Lung (tissue), 12 donors: Measurements from ENCODE around the gene AGAP1. TPM values are rescaled to one million over a fixed set of nuclear protein-coding genes. Genes with fewer than 3 reads are reported as not detected.

Experiments used
- ATAC-seq: fragments of 200-7000 bp; cut with Tn5 transposase; one replicate; pipeline ENCODE4 v1.9.1; 2020; ENCODE audit warnings: moderate number of reproducible peaks; ENCODE audit not compliant: insufficient read depth, low FRiP score
- DNase-seq, 3 donors: peaks; one replicate each; pipeline ENCODE4 v3.0.0-alpha.2; 2013 to 2017
- H3K27ac ChIP-seq, 2 donors: one replicate each; pipeline ENCODE4 v1.5.1; 2013; ENCODE audit warnings: mild to moderate bottlenecking in 2 of 2, moderate library complexity in 2 of 2, control low read depth in 1 of 2, inconsistent platforms in 1 of 2, low read depth in 1 of 2, low read length in 1 of 2
- H3K27me3 ChIP-seq, 3 donors: one replicate each; pipeline ENCODE4 v1.5.1; 2013; ENCODE audit warnings: low read length in 2 of 3; ENCODE audit not compliant: control insufficient read depth in 3 of 3, insufficient read depth in 3 of 3
- H3K36me3 ChIP-seq, 4 donors: one replicate each; pipeline ENCODE4 v1.5.1; 2013; ENCODE audit warnings: low read length in 4 of 4, mild to moderate bottlenecking in 1 of 4, moderate library complexity in 1 of 4; ENCODE audit not compliant: control insufficient read depth in 4 of 4, insufficient read depth in 4 of 4
- H3K4me1 ChIP-seq, 5 donors: one replicate each; pipeline ENCODE4 v1.5.1; 2013; ENCODE audit warnings: low read length in 5 of 5, mild to moderate bottlenecking in 2 of 5, moderate library complexity in 1 of 5; ENCODE audit not compliant: control insufficient read depth in 5 of 5, insufficient read depth in 5 of 5
- H3K4me3 ChIP-seq: one replicate; pipeline ENCODE4 v1.5.1; 2013; ENCODE audit warnings: mild to moderate bottlenecking, control low read depth, moderate library complexity
- H3K9ac ChIP-seq, 2 donors: one replicate each; pipeline ENCODE4 v1.5.1; 2013; ENCODE audit warnings: low read length in 2 of 2, control low read depth in 1 of 2; ENCODE audit not compliant: insufficient read depth in 1 of 2
- H3K9me3 ChIP-seq, 4 donors: one replicate each; pipeline ENCODE4 v1.5.1; 2013; ENCODE audit warnings: low read length in 3 of 4, mild to moderate bottlenecking in 1 of 4, moderate library complexity in 1 of 4; ENCODE audit not compliant: control insufficient read depth in 4 of 4, insufficient read depth in 3 of 4
- WGBS, 2 donors: extraction: QIAGEN DNeasy Blood & Tissue Kit; methylation state at CpG; one replicate each; pipeline ENCODE4 v1.1.7; 2013; 5-methylcytosine and 5-hydroxymethylcytosine counted together
- polyA plus RNA-seq, 2 donors: library from polyadenylated mRNA; stranded (reverse); fragments of 200-250 nt; gene quantifications; one replicate each; pipeline ENCODE4 v1.2.1, GENCODE V29; 2013
- total RNA-seq, 2 donors: library from RNA; depleted of rRNA in 1 of 2; stranded (reverse); fragments of >200 nt in 1 of 2; gene quantifications; one replicate each; pipeline ENCODE4 v1.2.1, GENCODE V29; 2014 to 2021
- TF ChIP-seq, protein P1 (sequence below): IDR thresholded peaks from 2 replicates; pipeline ENCODE4 v1.5.1; 2012; ENCODE audit warnings: mild to moderate bottlenecking; ENCODE audit errors: control extremely low read depth, extremely low read depth
- donor health status: control.
- donor health status: control.
- donor health status: Bipolar disorder and iron deficiency.
- donor health status: healthy.
- donor health status: DM: yes; HTN: yes; CAD: no.

The AGAP1 gene
- total and polyA plus RNA-seq, 4 donors: 6.6 to 39.4 (median 20.2) TPM

DNA sequence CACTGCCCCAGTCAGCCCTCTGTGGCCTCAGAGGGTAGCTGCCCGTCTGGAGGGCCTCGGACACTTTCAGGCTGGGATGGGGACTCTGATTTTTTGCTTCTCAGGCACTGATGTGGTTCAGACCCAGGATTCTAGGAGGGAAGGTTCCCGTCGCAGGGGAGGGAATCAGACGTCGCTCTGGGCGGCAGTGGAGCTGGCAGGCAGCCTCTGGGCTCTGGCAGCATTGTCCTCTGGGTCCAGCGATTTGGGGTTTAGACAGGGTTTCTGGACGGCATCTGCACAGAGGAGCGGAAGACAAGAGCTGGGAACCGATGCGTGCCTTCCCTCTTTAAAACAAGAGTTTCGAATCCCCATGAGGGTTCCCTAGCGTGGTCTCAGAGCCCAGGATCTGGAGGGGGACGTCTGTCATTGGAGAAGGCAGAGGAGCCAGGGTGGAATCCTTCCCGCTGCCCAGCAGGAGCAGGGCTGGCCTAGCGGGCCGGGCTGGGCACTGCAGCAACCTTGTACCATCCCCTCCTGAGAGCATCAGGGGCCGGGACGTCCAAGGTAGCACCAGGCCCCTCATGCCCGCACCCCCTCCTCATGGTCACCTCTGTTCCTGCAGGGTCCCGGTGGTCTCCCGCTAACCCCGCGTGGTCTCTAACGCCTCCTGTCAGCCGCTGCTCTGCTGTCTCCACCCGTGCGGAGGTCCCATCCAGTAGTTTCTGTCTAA, 246.0 kb downstream of the AGAP1 start:
- no peak overlapping the region for H3K4me3 ChIP-seq
- ATAC-seq (no peak), DNase-seq (no peak)
- H3K36me3 ChIP-seq: peaks cover 0 to 6% (median 3%) of the 10 kb centered on the region in 4 donors
- H3K4me1 ChIP-seq: peaks cover 0 to 2% (median 0%) of the 10 kb centered on the region in 5 donors
- WGBS, 2 donors: 94 to 96% methylated on average over 25 to 29 of the region's 29 CpGs
- peaks cover 0 to 1% (median 0%) of the 10 kb centered on the region in 4 donors for H3K9me3 ChIP-seq
- H3K9ac ChIP-seq: no peak overlapping the region
- H3K27ac ChIP-seq: no peak overlapping the region
- no peaks in the 10 kb centered on the region for H3K27me3 ChIP-seq
- TF ChIP-seq, protein P1, sequence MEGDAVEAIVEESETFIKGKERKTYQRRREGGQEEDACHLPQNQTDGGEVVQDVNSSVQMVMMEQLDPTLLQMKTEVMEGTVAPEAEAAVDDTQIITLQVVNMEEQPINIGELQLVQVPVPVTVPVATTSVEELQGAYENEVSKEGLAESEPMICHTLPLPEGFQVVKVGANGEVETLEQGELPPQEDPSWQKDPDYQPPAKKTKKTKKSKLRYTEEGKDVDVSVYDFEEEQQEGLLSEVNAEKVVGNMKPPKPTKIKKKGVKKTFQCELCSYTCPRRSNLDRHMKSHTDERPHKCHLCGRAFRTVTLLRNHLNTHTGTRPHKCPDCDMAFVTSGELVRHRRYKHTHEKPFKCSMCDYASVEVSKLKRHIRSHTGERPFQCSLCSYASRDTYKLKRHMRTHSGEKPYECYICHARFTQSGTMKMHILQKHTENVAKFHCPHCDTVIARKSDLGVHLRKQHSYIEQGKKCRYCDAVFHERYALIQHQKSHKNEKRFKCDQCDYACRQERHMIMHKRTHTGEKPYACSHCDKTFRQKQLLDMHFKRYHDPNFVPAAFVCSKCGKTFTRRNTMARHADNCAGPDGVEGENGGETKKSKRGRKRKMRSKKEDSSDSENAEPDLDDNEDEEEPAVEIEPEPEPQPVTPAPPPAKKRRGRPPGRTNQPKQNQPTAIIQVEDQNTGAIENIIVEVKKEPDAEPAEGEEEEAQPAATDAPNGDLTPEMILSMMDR: no peak

DNA sequence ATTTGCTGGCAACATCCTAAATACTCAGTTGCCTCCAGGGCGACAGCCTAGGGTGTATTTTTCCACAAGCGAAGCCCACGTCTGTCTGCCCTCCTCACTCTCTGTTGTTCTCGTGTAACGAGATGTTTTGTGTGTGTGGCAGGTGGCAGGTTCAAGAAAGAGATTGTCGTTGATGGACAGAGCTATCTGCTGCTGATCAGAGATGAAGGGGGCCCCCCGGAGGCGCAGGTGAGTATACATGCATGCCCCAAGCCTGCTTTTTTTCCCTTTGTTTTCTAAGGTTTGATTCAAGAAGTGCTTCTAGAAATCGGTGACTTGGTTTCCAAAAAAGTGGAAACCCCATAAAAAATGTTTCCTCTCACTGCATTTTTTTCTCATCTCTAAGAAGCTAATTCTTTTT, 247.0 kb downstream of the AGAP1 start:
- H3K4me1 ChIP-seq: peaks cover 0 to 2% (median 0%) of the 10 kb centered on the region in 5 donors
- DNase-seq (no peak), ATAC-seq (no peak)
- no peak overlapping the region for H3K9ac ChIP-seq
- WGBS, 2 donors: 75% methylated on average over 9 of the region's 9 CpGs
- peaks cover 0 to 6% (median 3%) of the 10 kb centered on the region in 4 donors for H3K36me3 ChIP-seq
- no peaks in the 10 kb centered on the region for H3K27me3 ChIP-seq
- no peak overlapping the region for H3K27ac ChIP-seq
- TF ChIP-seq, protein P1: no peak
- peaks cover 0 to 1% (median 0%) of the 10 kb centered on the region in 4 donors for H3K9me3 ChIP-seq
- no peak overlapping the region for H3K4me3 ChIP-seq

DNA sequence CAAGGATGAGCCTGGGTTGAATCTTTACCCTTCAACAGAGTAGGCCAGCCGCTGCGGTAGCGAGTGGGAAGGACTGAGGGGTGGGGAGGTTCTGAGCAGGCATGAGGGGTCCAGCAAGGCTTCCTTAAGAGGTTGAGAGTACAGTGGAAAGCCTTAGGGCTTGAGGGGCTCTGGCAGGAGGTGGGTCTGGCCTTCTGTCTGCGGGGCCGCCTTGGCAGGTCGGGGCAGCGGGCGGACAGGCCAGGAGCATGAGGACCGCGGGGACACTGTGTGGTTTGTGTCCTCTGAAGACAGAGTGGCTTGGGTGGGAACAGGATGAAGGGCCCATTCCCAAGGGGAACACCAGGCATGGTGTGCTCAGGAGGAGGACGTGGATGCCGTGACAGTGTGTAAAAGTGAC, 250.3 kb downstream of the AGAP1 start:
- Histone ChIP-seq H3K36me3 (peaks cover 0 to 8% (median 5%) of the 10 kb centered on the region in 4 donors), H3K27ac (no peak overlapping the region), H3K4me1 (peaks cover 0 to 3% (median 0%) of the 10 kb centered on the region in 5 donors), H3K27me3 (no peaks in the 10 kb centered on the region), H3K4me3 (no peak overlapping the region), H3K9me3 (peaks cover 0 to 1% (median 0%) of the 10 kb centered on the region in 4 donors), H3K9ac (no peak overlapping the region)
- WGBS, 2 donors: 96% methylated on average over 12 of the region's 12 CpGs
- TF ChIP-seq, protein P1: no peak
- ATAC-seq (no peak), DNase-seq (no peak)
